Hepatocyte (in vitro differentiated cells): ENCODE data around the gene DOCK8.

Experiments
- EZH2 ChIP-seq: fragments of 200-600 bp; sonication (generic); IDR thresholded peaks from 2 replicates; pipeline ENCODE4 v1.6.1; 2016; ENCODE audit warnings: antibody characterized with exemption, mild to moderate bottlenecking, borderline replicate concordance
- EZH2phosphoT487 ChIP-seq: fragments of 200-600 bp; sonication (generic); IDR thresholded peaks from one replicate; pipeline ENCODE4 v1.6.1; 2018; ENCODE audit warnings: antibody characterized with exemption, mild to moderate bottlenecking, low read depth, moderate library complexity; ENCODE audit not compliant: unreplicated experiment, severe bottlenecking
- TF ChIP-seq, protein P1 (sequence below): fragments of 200-600 bp; sonication (generic); IDR thresholded peaks from 2 replicates; pipeline ENCODE4 v1.5.1; 2016; ENCODE audit warnings: antibody characterized with exemption, mild to moderate bottlenecking; ENCODE audit not compliant: poor library complexity

DNA sequence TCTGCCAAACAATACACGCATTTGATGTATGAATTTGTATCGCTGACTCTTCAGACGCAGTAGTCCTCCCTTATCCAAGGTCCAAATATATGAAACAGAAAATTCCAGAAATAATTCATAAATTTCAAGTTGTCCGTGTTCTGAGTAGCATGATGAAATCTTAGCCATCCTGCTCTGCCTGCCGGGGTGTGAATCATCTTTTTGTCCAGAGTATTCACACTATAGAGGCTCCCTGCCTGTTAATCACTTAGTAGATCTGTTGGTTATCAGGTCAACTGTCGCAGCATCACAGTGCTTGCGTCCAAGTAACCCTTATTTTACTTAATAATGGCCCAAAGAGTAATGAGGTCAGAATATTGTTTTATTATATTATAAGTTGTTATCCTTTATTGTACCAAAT is 268.1 kb downstream of the DOCK8 start:
- TF ChIP-seq, protein P1, sequence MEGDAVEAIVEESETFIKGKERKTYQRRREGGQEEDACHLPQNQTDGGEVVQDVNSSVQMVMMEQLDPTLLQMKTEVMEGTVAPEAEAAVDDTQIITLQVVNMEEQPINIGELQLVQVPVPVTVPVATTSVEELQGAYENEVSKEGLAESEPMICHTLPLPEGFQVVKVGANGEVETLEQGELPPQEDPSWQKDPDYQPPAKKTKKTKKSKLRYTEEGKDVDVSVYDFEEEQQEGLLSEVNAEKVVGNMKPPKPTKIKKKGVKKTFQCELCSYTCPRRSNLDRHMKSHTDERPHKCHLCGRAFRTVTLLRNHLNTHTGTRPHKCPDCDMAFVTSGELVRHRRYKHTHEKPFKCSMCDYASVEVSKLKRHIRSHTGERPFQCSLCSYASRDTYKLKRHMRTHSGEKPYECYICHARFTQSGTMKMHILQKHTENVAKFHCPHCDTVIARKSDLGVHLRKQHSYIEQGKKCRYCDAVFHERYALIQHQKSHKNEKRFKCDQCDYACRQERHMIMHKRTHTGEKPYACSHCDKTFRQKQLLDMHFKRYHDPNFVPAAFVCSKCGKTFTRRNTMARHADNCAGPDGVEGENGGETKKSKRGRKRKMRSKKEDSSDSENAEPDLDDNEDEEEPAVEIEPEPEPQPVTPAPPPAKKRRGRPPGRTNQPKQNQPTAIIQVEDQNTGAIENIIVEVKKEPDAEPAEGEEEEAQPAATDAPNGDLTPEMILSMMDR = no peak
- no peak for TF ChIP-seq EZH2
- TF ChIP-seq EZH2phosphoT487 = no peak
